Keratinocyte (primary cell): ENCODE measurements around the gene USP48. TPM values are rescaled to one million over a fixed set of nuclear protein-coding genes. Genes with fewer than 3 reads are reported as not detected.

Source experiments
- DNase-seq: peaks from one replicate; pipeline ENCODE4 v3.0.0-alpha.2; 2011; ENCODE audit warnings: low read depth, missing footprints, low spot score
- FAIRE-seq: peaks from 2 replicates; lab custom pipeline; 2011; peaks lifted over from hg19 to GRCh38; lab: Jason Lieb, UNC
- H2AFZ ChIP-seq: 2 replicates; pipeline ENCODE4 v1.6.0; 2012; ENCODE audit warnings: low read length, control low read depth, inconsistent platforms; ENCODE audit not compliant: control insufficient read depth
- H3K27ac ChIP-seq: 2 replicates; pipeline ENCODE4 v1.5.1; 2011; ENCODE audit warnings: low read length; ENCODE audit not compliant: control insufficient read depth, insufficient read depth
- H3K27me3 ChIP-seq: 3 replicates; pipeline ENCODE4 v1.6.0; 2011; ENCODE audit warnings: low read length; ENCODE audit not compliant: control insufficient read depth, insufficient read depth; ENCODE audit errors: extremely low read depth
- H3K36me3 ChIP-seq, 2 experiments: 2 replicates in 1 of 2; 3 replicates in 1 of 2; pipeline ENCODE4 v1.5.1; 2011; ENCODE audit warnings: low read length in 2 of 2, mild to moderate bottlenecking in 1 of 2; ENCODE audit not compliant: control insufficient read depth in 2 of 2, insufficient read depth in 2 of 2; ENCODE audit errors: extremely low read depth in 1 of 2
- H3K4me1 ChIP-seq: 3 replicates; pipeline ENCODE4 v1.5.1; 2011; ENCODE audit warnings: low read length; ENCODE audit not compliant: control insufficient read depth, insufficient read depth; ENCODE audit errors: extremely low read depth
- H3K4me2 ChIP-seq: 3 replicates; pipeline ENCODE4 v1.6.0; 2011; ENCODE audit warnings: low read depth, low read length; ENCODE audit not compliant: control insufficient read depth, insufficient read depth; ENCODE audit errors: extremely low read depth
- H3K4me3 ChIP-seq, 3 experiments: fragments of 200-600 bp in 1 of 3; sonication (generic) in 1 of 3; 2 replicates in 2 of 3; 3 replicates in 1 of 3; pipeline ENCODE4 v1.5.1; 2011 to 2016; ENCODE audit warnings: low read length in 3 of 3, mild to moderate bottlenecking in 3 of 3, control low read depth in 2 of 3, inconsistent platforms in 1 of 3, low read depth in 1 of 3, mixed read lengths in 1 of 3, mixed run types in 1 of 3, moderate library complexity in 1 of 3; ENCODE audit not compliant: control insufficient read depth in 2 of 3, insufficient read depth in 2 of 3; ENCODE audit errors: extremely low read depth in 1 of 3
- H3K79me2 ChIP-seq: 2 replicates; pipeline ENCODE4 v1.6.0; 2012; ENCODE audit warnings: low read length; ENCODE audit not compliant: control insufficient read depth, insufficient read depth
- H3K9ac ChIP-seq: 3 replicates; pipeline ENCODE4 v1.6.0; 2011; ENCODE audit warnings: low read length; ENCODE audit not compliant: control insufficient read depth, insufficient read depth; ENCODE audit errors: extremely low read depth
- H3K9me1 ChIP-seq: 3 replicates; pipeline ENCODE4 v1.6.0; 2011; ENCODE audit warnings: low read length; ENCODE audit not compliant: control insufficient read depth, insufficient read depth; ENCODE audit errors: extremely low read depth
- H3K9me3 ChIP-seq: 2 replicates; pipeline ENCODE4 v1.5.1; 2012; ENCODE audit warnings: low read depth, low read length; ENCODE audit not compliant: control insufficient read depth
- H4K20me1 ChIP-seq: 3 replicates; pipeline ENCODE4 v1.6.0; 2011; ENCODE audit warnings: low read length; ENCODE audit not compliant: control insufficient read depth, insufficient read depth; ENCODE audit errors: extremely low read depth
- CTCF ChIP-seq, 3 experiments: IDR thresholded peaks in 1 of 3; conservative IDR thresholded peaks in 1 of 3; optimal IDR thresholded peaks in 1 of 3; 2 replicates in 2 of 3; 3 replicates in 1 of 3; pipeline versions ENCODE3 to v1.5.1; 2011; ENCODE audit warnings: low read length in 3 of 3, mild to moderate bottlenecking in 3 of 3, moderate library complexity in 2 of 3, control low read depth in 1 of 3, inconsistent platforms in 1 of 3; ENCODE audit not compliant: insufficient read depth in 2 of 3; ENCODE audit errors: extremely low read depth in 1 of 3
- EZH2 ChIP-seq: IDR thresholded peaks from one replicate; pipeline ENCODE4 v1.6.1; 2012; ENCODE audit warnings: inconsistent platforms, mild to moderate bottlenecking, low read length, moderate library complexity
- dilution Hi-C: fragments of 300-500 bp; cut with MboI; formaldehyde crosslinking; loops from one replicate; pipeline ENCODE4 v1.7.0; 2020; ENCODE audit warnings: low sequenced_read_pairs; ENCODE audit not compliant: extremely low pct_ligation_motif_present
- polyA plus RNA-seq, 5 experiments: library from polyadenylated mRNA; depleted of rRNA in 3 of 5; stranded (reverse) in 3 of 5; stranded (forward) in 1 of 5; unstranded in 1 of 5; fragments of >200 nt; gene quantifications; 1 replicate in 1 of 5; 2 replicates in 3 of 5; 3 replicates in 1 of 5; pipeline versions ENCODE4 v1.2.1 to v1.2.3, GENCODE V29; 2011 to 2012; ENCODE audit warnings: missing spikeins in 2 of 5, low read depth in 1 of 5, low replicate concordance in 1 of 5

USP48 gene
- polyA plus RNA-seq, 1 donor (not counting 4 experiments of a cell fraction or from before 2014, with no cell fraction given), result 33.0 TPM

GRCh38 chr1:21736011-21736410 lies 46.9 kb downstream of the USP48 start:
- no peak overlapping the region for H3K27ac ChIP-seq
- no peak for TF ChIP-seq EZH2
- no peak for TF ChIP-seq CTCF (optimal IDR thresholded peaks at IDR 0.05 in 1 of 3, IDR thresholded peaks at IDR 0.05 in 1 of 3, conservative IDR thresholded peaks at IDR 0.05 in 1 of 3; ENCODE audit: extremely low read depth in 1 of 3, insufficient read depth in 2 of 3, low read length in 3 of 3)
- H3K27me3 ChIP-seq, result no peaks in the 10 kb centered on the region
- H3K9me3 ChIP-seq, result no peaks in the 10 kb centered on the region
- no peak overlapping the region for H2AFZ ChIP-seq
- DNase-seq, result no peak
- no peaks in the 10 kb centered on the region for H4K20me1 ChIP-seq
- H3K4me3 ChIP-seq, result no peak overlapping the region
- H3K9ac ChIP-seq, result no peak overlapping the region
- H3K4me1 ChIP-seq, result no peaks in the 10 kb centered on the region
- H3K79me2 ChIP-seq, result no peaks in the 10 kb centered on the region
- H3K4me2 ChIP-seq, result no peak overlapping the region
- H3K36me3 ChIP-seq, result peaks cover 5 to 9% of the 10 kb centered on the region in 2 experiments
- dilution Hi-C loops, result no loop called here
- no peak for FAIRE-seq
- peaks cover 3% of the 10 kb centered on the region for H3K9me1 ChIP-seq

- TF ChIP-seq EZH2 (no peak), CTCF (optimal IDR thresholded peaks at IDR 0.05 in 1 of 3, IDR thresholded peaks at IDR 0.05 in 1 of 3, conservative IDR thresholded peaks at IDR 0.05 in 1 of 3; ENCODE audit: extremely low read depth in 1 of 3, insufficient read depth in 2 of 3, low read length in 3 of 3) (no peak)
- no peak overlapping the region for H3K27ac ChIP-seq
- H3K36me3 ChIP-seq, result peaks cover 6 to 9% of the 10 kb centered on the region in 2 experiments
- H3K9me3 ChIP-seq, result no peaks in the 10 kb centered on the region
- peaks cover 1% of the 10 kb centered on the region for H3K9me1 ChIP-seq
- H4K20me1 ChIP-seq, result no peaks in the 10 kb centered on the region
- H3K27me3 ChIP-seq, result no peaks in the 10 kb centered on the region
- no peak overlapping the region for H2AFZ ChIP-seq
- DNase-seq (no peak), FAIRE-seq (peak; percentile 62)
- H3K4me2 ChIP-seq, result no peak overlapping the region
- no peaks in the 10 kb centered on the region for H3K79me2 ChIP-seq
- H3K4me1 ChIP-seq, result no peaks in the 10 kb centered on the region
- dilution Hi-C loops, result no loop called here
- H3K9ac ChIP-seq, result no peak overlapping the region
- no peak overlapping the region for H3K4me3 ChIP-seq
These were observed 48.4 kb downstream of the USP48 start for GRCh38 chr1:21734526-21734925.
